HFF-Myc (cell line): Measurements from ENCODE around the gene LRRC7.

Source experiments
- DNase-seq: peaks from one replicate; pipeline ENCODE4 v3.0.0-alpha.2; 2011; ENCODE audit warnings: low read depth; ENCODE audit errors: extremely low read depth
- H3K4me3 ChIP-seq: replicated peaks from 2 replicates; pipeline ENCODE4 v1.5.1; 2011; ENCODE audit warnings: low read depth, mild to moderate bottlenecking, control low read depth, low read length
- TF ChIP-seq, protein P1 (sequence below): IDR thresholded peaks from 2 replicates; pipeline ENCODE4 v1.5.1; 2012; ENCODE audit warnings: mild to moderate bottlenecking, low read depth, low read length, control low read depth; ENCODE audit errors: missing control alignments

LRRC7 gene

DNA sequence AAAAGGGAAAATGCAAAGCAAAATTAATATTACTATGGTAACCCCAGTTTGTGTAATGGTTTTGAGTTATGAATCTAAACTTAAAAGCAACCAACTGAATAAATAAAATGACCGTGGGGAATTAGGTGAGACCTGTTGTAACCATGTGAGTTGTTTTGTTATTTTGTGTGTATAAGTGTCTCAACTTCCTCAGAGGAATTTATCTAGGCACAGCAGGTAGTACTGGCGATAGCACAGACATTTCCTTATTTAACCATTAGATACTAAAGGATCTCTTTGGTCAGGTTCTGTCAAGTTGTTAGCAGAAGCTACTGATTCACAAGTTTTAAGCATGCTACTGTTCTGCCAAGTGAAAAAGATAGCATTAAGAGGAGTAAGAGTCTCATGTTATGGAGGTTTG lies 39.3 kb upstream of the LRRC7 start:
- TF ChIP-seq, protein P1, sequence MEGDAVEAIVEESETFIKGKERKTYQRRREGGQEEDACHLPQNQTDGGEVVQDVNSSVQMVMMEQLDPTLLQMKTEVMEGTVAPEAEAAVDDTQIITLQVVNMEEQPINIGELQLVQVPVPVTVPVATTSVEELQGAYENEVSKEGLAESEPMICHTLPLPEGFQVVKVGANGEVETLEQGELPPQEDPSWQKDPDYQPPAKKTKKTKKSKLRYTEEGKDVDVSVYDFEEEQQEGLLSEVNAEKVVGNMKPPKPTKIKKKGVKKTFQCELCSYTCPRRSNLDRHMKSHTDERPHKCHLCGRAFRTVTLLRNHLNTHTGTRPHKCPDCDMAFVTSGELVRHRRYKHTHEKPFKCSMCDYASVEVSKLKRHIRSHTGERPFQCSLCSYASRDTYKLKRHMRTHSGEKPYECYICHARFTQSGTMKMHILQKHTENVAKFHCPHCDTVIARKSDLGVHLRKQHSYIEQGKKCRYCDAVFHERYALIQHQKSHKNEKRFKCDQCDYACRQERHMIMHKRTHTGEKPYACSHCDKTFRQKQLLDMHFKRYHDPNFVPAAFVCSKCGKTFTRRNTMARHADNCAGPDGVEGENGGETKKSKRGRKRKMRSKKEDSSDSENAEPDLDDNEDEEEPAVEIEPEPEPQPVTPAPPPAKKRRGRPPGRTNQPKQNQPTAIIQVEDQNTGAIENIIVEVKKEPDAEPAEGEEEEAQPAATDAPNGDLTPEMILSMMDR = no peak
- H3K4me3 ChIP-seq = no peak overlapping the region
- no peak for DNase-seq

DNA sequence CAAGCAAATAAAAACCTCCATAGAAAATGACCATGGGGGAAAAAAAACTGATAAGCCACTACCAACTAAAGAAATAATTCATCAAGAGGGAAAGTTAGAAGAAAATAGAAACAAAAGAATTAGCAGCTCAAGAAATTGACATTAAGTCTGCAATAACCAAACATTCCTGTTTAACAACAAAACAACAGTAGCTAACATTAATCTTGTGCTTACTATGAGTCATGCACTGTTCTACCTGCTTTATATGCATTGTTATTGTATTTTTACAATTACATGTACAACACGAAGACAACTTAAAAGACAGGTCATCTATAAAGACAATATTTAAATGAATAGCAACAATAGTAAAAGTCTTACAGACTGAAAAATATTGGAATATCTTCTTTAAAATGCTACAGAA lies 34.4 kb upstream of the LRRC7 start:
- H3K4me3 ChIP-seq = no peak overlapping the region
- TF ChIP-seq, protein P1 = no peak
- no peak for DNase-seq

DNA sequence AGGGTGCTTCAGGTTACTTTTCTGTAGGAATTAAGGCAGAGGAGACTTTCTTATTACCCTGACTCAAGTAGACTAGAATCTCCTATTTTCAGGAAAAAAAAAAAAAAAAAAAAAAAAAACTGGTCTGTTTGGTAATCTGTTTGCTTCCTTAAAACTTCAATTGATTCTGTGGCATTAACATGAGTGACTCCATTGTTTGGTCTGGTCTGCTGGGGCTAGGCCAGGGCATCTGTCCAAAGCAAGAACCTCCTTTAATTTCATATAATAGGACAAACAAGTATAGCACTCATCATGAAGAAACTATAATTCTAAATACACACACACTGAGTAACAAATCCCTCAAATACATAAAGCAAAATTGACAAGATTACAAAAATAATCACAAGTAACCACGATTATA lies 32.9 kb upstream of the LRRC7 start:
- H3K4me3 ChIP-seq = no peak overlapping the region
- DNase-seq = no peak
- TF ChIP-seq, protein P1 = no peak

DNA sequence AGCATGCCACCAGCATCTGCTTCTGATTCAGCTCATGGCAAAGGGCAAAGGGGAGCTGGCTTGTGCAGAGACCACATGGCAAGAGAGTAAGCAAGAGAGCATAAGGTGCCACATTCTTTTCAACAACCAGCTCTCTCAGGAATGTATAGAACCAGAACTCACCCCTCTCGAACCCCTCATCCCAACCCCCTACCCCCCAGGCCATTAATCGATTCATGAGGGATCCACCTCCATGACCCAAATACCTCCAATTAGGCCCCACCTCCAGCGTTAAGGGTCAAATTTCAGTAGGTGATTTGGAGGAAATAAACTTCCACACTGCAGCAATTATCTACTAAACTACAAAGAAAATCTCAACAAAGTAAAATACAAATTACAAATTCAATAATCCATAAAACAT lies 32.2 kb upstream of the LRRC7 start:
- TF ChIP-seq, protein P1 = no peak
- no peak overlapping the region for H3K4me3 ChIP-seq
- no peak for DNase-seq

DNA sequence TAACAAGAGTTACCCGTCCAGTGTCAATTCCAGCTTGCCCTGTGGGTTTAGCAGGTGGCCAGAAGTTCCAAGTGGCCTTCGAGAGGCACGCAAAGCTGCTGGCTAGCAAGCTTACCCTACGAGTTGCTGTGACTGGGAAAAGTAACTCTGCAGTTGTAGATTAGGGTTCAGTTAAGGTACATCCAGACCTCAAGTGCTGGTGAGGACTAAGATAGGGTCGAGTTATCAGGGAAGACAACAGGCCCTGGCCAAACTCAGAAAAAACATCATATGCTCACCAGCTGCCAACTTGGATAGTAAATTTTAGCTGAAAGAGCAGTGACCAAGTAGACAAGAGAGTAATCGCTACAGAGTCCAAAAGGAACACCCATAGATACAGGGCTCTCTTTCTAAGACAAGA lies 27.7 kb upstream of the LRRC7 start:
- TF ChIP-seq, protein P1 = no peak
- no peak for DNase-seq
- H3K4me3 ChIP-seq = no peak overlapping the region

DNA sequence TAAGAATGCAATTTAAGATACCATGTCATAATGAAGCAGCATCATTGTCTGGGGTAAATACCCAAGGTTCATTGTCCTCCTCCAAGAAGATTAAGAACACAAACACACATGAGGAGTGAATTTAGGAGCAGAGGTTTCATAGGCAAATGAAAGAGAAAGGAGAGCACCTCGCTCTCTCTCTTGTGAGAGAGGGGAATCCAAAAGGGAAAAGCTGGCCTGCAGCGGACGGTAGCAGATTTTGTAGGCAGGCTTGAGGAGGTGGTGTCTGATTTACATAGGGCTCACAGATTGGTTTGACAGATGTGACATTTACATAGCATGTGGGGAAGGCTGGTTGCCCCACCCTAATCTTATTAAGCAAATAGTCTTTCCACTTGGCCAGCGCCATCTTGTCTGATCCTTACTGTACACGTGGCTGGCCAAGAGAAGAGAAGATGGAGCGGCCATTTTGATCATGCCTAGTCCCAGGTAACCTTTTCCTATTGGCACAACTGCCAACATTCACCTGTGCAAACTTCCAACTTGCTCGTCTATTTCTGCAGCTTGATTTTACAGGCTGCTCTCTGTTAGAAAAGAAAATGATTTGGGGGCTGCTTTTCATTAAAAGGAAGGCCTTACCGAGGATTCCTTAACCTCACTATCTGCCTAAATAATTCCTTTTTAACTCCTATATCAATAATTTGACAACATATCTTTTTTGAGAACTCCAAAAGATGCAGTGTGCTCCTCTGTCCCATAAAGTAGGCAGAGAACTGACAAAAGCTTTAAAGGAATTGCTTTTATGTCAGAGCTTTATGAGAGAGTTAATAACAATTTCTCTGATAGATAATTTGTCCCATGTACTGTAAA lies 16.0 kb upstream of the LRRC7 start:
- H3K4me3 ChIP-seq = no peak overlapping the region
- TF ChIP-seq, protein P1 = no peak
- DNase-seq = no peak
